Measurements from ENCODE around the gene CEP170B. TPM values are rescaled to one million over a fixed set of nuclear protein-coding genes. Genes with fewer than 3 reads are reported as not detected.

The CEP170B gene
- total and polyA plus RNA-seq, 2 donors (not counting 1 experiment from before 2014, with no cell fraction given): 0.16 to 0.59 TPM

- 87% methylated on average over 2 of the region's 2 CpGs for WGBS (ENCODE audit: insufficient coverage)
- CTCF ChIA-PET: no interaction called here
- peaks cover 0 to 7% (median 2%) of the 10 kb centered on the region in 4 experiments for H3K27me3 ChIP-seq (replicated peaks in 1 of 4; ENCODE audit: control extremely low read depth in 1 of 4, control insufficient read depth in 3 of 4, insufficient read depth in 4 of 4, low read length in 3 of 4)
Measured at GRCh38 chr14:104938436-104938835, 73.4 kb downstream of the CEP170B start.

DNA sequence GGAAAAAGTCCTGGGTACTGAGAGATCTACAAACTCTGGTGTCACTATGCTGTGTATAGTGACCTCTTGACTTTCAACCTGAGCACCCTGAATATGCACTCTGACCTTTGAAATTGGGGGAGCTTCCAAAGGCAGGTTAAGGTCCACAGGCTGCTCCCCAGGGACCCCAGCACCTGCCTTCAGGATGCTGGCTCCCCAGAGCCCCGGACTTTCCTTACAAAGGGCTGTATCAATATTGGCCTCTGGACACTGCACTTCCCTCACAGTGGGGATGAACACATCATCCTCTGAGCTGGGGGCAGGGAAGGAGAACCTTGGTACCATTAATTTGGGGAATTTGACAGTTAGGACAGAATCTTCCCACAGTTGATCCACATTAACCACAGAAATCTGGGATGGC lies 73.9 kb downstream of the CEP170B start:
- H4K20me1 ChIP-seq (ENCODE audit: control insufficient read depth, insufficient read depth, low read length, poor library complexity, severe bottlenecking): no peaks in the 10 kb centered on the region
- ChIA-PET POLR2A (no interaction called here), CTCF (interaction anchor here (0.6 to 2.1 kb wide), 3 partner anchors 40 to 73 kb away, joined by 3 to 7 read pairs (median 6); no protein-coding TSS in a partner anchor)
- no peak overlapping the region for H3K9ac ChIP-seq (ENCODE audit: low read length)
- TF ChIP-seq, protein P1, sequence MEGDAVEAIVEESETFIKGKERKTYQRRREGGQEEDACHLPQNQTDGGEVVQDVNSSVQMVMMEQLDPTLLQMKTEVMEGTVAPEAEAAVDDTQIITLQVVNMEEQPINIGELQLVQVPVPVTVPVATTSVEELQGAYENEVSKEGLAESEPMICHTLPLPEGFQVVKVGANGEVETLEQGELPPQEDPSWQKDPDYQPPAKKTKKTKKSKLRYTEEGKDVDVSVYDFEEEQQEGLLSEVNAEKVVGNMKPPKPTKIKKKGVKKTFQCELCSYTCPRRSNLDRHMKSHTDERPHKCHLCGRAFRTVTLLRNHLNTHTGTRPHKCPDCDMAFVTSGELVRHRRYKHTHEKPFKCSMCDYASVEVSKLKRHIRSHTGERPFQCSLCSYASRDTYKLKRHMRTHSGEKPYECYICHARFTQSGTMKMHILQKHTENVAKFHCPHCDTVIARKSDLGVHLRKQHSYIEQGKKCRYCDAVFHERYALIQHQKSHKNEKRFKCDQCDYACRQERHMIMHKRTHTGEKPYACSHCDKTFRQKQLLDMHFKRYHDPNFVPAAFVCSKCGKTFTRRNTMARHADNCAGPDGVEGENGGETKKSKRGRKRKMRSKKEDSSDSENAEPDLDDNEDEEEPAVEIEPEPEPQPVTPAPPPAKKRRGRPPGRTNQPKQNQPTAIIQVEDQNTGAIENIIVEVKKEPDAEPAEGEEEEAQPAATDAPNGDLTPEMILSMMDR (IDR thresholded peaks at IDR 0.05): no peak
- TF ChIP-seq EZH2 (IDR thresholded peaks at IDR 0.05; ENCODE audit: borderline replicate concordance, insufficient read depth, low read depth, low read length, poor library complexity, severe bottlenecking): no peak
- ATAC-seq (ENCODE audit: low read depth) (no peak), DNase-seq (no peak)
- no peak overlapping the region for H3K27ac ChIP-seq (ENCODE audit: low read length in 2 of 2)
- H3K4me3 ChIP-seq (ENCODE audit: control extremely low read depth in 1 of 5, extremely low read depth in 1 of 5, insufficient read depth in 1 of 5, low read depth in 2 of 5, low read length in 4 of 5): no peak overlapping the region
- intact Hi-C loops (cut with micrococcal nuclease): no loop called here
- H3K27me3 ChIP-seq (replicated peaks in 1 of 4; ENCODE audit: control extremely low read depth in 1 of 4, control insufficient read depth in 3 of 4, insufficient read depth in 4 of 4, low read length in 3 of 4): peaks cover 0 to 7% (median 2%) of the 10 kb centered on the region in 4 experiments
- no peaks in the 10 kb centered on the region for H3K9me3 ChIP-seq (ENCODE audit: control extremely low read depth in 1 of 3, control insufficient read depth in 2 of 3, insufficient read depth in 1 of 3, low read length in 2 of 3)
- no peak overlapping the region for H3K27ac Mint-ChIP-seq
- no peak overlapping the region for H3K4me2 ChIP-seq (replicated peaks; ENCODE audit: low read depth, low read length, poor library complexity, severe bottlenecking)
- no peaks in the 10 kb centered on the region for H3K9me3 Mint-ChIP-seq (ENCODE audit: insufficient read depth)
- H3K4me1 Mint-ChIP-seq: peaks cover 7% of the 10 kb centered on the region
- peaks cover 4% of the 10 kb centered on the region for H3K27me3 Mint-ChIP-seq
- no peaks in the 10 kb centered on the region for H3K36me3 ChIP-seq (replicated peaks in 1 of 2; ENCODE audit: control extremely low read depth in 1 of 2, control insufficient read depth in 1 of 2, extremely low read depth in 1 of 2, insufficient read depth in 2 of 2, low read length in 1 of 2)
- H3K4me3 Mint-ChIP-seq: no peak overlapping the region
- H3K79me2 ChIP-seq (ENCODE audit: control insufficient read depth, insufficient read depth, low read length): no peaks in the 10 kb centered on the region
- 100% methylated on average over 1 of the region's 1 CpG for WGBS (ENCODE audit: insufficient coverage)
- no peak overlapping the region for H2AFZ ChIP-seq (ENCODE audit: insufficient read depth, low read depth, low read length, poor library complexity, severe bottlenecking)
- peaks cover 0 to 7% of the 10 kb centered on the region in 2 donors for H3K4me1 ChIP-seq (ENCODE audit: control insufficient read depth in 2 of 2, insufficient read depth in 2 of 2, low read length in 2 of 2)

More at GRCh38 chr14:104938436-104938835, 73.4 kb downstream of the CEP170B start:
- peaks cover 4% of the 10 kb centered on the region for H3K27me3 Mint-ChIP-seq
- no peak overlapping the region for H2AFZ ChIP-seq (ENCODE audit: insufficient read depth, low read depth, low read length, poor library complexity, severe bottlenecking)
- H3K79me2 ChIP-seq (ENCODE audit: control insufficient read depth, insufficient read depth, low read length): no peaks in the 10 kb centered on the region
- POLR2A ChIA-PET: no interaction called here
- H3K27ac Mint-ChIP-seq: no peak overlapping the region
- intact Hi-C loops (cut with micrococcal nuclease): no loop called here
- H3K4me1 Mint-ChIP-seq: peaks cover 7% of the 10 kb centered on the region
- H3K9me3 Mint-ChIP-seq (ENCODE audit: insufficient read depth): no peaks in the 10 kb centered on the region
- TF ChIP-seq, protein P1 (IDR thresholded peaks at IDR 0.05): no peak
- TF ChIP-seq EZH2 (IDR thresholded peaks at IDR 0.05; ENCODE audit: borderline replicate concordance, insufficient read depth, low read depth, low read length, poor library complexity, severe bottlenecking): no peak
- peaks cover 0 to 8% of the 10 kb centered on the region in 2 donors for H3K4me1 ChIP-seq (ENCODE audit: control insufficient read depth in 2 of 2, insufficient read depth in 2 of 2, low read length in 2 of 2)
- no peak overlapping the region for H3K4me3 Mint-ChIP-seq
- H3K4me2 ChIP-seq (replicated peaks; ENCODE audit: low read depth, low read length, poor library complexity, severe bottlenecking): no peak overlapping the region
- H3K9me3 ChIP-seq (ENCODE audit: control extremely low read depth in 1 of 3, control insufficient read depth in 2 of 3, insufficient read depth in 1 of 3, low read length in 2 of 3): no peaks in the 10 kb centered on the region
- no peaks in the 10 kb centered on the region for H3K36me3 ChIP-seq (replicated peaks in 1 of 2; ENCODE audit: control extremely low read depth in 1 of 2, control insufficient read depth in 1 of 2, extremely low read depth in 1 of 2, insufficient read depth in 2 of 2, low read length in 1 of 2)
- H3K9ac ChIP-seq (ENCODE audit: low read length): no peak overlapping the region
- H3K27ac ChIP-seq (ENCODE audit: low read length in 2 of 2): no peak overlapping the region
- no peak for ATAC-seq (ENCODE audit: low read depth)
- DNase-seq: no peak
- H4K20me1 ChIP-seq (ENCODE audit: control insufficient read depth, insufficient read depth, low read length, poor library complexity, severe bottlenecking): no peaks in the 10 kb centered on the region
- no peak overlapping the region for H3K4me3 ChIP-seq (ENCODE audit: control extremely low read depth in 1 of 5, extremely low read depth in 1 of 5, insufficient read depth in 1 of 5, low read depth in 2 of 5, low read length in 4 of 5)
